Measurements from ENCODE around the gene EHF. TPM values are rescaled to one million over a fixed set of nuclear protein-coding genes. Genes with fewer than 3 reads are reported as not detected.

The EHF gene
- total RNA-seq, 1 donor from 2014 or later: not detected

DNA sequence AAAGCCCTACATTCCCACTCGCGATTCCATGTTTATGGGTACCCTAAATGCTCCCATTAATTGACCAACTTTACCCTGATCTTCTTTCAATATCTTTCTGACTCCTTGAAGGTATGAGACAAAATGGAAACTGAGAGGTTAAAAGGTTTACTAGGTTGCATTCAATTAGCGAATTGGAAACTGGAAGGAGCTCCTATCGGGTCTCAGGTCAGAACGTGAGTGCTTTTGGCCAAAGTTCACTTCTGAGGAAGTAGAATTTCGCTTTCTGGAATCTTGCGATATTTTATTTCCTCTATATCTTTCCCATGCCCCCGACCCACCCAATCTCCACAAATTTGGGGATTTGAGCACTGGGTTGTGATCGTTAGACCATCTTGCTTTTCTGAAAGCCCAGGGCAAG lies 2.6 kb downstream of the EHF start:
- no peak for DNase-seq (ENCODE audit: low read depth in 2 of 2)

DNA sequence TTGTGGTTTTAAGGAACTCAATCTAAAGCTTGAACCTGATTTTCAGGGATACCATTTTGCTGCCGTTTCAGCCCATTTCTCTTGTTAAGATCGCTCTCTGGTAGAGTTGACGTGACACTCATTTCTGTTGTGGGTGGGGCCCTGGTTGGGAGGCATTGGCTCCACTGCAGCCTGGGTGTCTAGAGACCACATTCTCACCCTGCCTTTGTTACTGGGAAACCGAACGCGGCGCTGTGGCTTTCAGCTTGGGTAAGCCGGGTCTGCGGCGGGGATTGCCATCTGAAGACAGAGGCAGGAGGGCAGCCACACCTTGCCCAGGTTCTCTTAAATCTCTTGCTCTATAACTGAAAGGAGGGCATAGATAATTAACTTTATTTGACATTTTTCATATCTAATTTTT lies 3.2 kb downstream of the EHF start:
- DNase-seq (ENCODE audit: low read depth in 2 of 2): no peak

DNA sequence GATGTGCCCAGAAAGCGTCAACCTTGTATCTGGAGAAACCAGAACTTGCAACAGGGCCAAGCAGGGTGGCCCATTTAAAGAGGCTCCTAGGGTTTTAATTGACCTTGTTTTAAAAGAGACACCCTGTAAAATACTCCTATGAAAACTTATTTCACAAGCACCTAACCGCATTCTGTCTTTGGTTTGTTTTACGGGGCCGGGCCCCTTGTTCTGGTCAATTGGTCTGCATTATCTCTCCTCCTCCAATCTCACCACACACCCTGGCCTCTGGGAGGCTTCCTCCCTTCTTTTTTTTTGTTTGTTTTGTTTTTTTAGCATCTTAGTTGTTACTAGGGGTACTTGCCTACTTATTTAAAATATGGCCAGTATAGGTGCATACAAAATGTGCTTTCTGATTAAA lies 4.7 kb downstream of the EHF start:
- no peak for DNase-seq (ENCODE audit: low read depth in 2 of 2)

DNA sequence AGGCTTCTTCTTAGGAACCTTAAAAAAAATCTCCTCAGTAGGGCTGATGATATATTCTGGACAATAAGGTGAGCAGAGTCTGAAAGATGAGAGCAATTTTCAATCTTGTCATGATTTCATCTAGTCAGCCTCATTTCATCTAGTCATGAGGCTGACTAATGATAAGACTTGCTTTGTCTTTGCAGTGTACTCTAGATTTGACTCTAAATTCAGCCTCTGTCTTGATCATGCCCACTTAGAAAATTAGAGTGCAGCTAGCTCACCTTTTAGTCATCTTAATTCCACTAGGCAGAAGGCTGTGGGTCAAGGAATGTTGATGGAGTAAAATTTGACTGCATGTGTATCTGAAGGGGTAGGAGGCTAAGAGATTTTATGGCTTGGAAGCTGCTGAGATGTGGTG lies 5.5 kb downstream of the EHF start:
- DNase-seq (ENCODE audit: low read depth in 2 of 2): no peak

DNA sequence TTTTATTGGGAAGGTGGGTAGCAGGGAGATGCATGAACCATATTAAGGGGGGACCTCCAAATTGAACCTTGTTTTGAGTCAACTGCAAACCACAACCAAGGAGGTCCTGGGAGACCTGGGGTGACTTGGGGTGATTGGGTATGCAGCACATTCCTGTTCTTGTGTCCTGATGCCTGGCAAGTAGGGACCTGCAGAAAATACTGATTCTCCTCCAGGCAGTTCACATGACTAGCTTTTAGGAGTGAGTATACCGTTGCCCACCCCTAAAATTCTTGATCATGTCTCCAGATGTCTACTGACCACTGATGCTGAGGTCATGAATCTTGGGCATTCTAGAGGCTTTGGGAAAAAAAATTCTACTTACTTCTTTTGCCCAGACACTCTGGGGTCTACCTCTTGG lies 6.3 kb downstream of the EHF start:
- no peak for DNase-seq (ENCODE audit: low read depth in 2 of 2)

DNA sequence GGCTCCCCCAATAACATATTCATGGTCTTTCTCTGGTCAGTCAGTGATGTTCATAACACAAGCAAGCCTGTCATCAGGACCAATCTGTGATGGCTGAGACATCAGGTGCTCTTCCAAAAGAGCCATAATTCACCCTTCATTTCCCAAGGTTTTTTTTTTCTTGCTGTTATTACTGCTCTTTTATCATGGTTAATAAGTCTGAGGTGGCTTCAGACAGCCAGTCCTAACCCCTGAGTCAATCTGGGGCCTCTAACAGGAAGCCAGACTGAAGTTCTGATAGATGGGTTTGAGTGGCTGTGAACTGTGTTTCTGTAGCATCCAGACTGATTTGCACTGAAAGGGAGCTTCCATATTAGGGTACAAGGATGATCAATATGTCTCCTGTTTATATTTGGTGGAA lies 8.8 kb downstream of the EHF start:
- DNase-seq (ENCODE audit: low read depth in 2 of 2): no peak

DNA sequence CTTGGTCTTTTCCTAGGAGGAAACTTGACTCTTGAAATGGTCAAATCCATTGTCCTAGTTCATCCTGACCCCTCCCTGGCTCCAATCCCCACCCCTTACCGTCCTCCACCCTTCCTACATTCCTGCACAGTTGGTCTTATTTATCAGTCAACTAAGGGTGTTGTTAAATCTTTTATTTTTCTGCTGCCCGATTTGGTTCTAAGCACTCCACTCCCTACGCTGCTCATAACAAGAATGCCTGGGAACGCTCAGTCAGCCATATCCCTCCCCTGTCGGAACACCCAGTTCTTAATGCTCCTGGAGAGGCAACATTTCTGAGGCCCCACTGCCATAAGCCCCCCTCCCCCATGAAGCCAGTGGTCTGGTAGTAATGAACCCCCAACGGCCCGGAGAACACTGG lies 9.7 kb downstream of the EHF start:
- no peak for DNase-seq (ENCODE audit: low read depth in 2 of 2)

DNA sequence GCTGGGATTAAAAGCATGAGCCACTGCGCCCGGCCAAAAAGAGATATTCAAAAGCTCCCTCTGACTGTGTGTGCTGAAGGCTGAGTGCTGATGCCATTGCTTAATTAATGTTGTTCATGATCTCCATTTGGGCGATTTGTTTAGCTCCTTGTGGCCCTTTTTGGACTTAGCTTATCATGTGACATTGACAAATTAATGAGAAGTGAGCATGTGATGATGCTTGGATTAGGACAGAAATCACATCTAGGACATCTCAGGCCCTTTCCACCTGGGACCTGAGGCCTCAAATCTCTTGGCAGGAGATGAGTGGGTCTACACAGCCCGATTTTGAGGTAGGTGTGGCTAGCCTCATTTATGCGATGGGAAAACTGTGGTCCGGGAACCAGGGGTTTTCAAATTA lies 10.4 kb downstream of the EHF start:
- no peak for DNase-seq (ENCODE audit: low read depth in 2 of 2)

DNA sequence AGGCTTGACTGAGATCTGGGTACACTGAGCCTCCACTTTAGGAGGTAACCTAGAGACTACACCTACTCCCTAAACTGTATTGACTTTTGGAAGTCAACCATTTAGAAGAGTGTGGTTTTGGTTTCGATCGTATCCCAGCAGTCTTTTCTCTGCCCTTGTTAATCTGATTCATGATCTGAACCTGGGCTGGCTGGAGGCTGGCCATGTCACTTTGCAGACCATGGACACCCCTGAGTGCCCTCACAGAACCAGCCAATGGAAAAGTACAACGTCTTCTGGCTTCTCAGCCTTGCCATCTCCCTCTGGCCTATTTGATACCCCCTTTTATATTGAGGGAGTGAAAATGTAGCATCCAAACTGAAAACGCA lies 10.8 kb downstream of the EHF start:
- no peak for DNase-seq (ENCODE audit: low read depth in 2 of 2)

DNA sequence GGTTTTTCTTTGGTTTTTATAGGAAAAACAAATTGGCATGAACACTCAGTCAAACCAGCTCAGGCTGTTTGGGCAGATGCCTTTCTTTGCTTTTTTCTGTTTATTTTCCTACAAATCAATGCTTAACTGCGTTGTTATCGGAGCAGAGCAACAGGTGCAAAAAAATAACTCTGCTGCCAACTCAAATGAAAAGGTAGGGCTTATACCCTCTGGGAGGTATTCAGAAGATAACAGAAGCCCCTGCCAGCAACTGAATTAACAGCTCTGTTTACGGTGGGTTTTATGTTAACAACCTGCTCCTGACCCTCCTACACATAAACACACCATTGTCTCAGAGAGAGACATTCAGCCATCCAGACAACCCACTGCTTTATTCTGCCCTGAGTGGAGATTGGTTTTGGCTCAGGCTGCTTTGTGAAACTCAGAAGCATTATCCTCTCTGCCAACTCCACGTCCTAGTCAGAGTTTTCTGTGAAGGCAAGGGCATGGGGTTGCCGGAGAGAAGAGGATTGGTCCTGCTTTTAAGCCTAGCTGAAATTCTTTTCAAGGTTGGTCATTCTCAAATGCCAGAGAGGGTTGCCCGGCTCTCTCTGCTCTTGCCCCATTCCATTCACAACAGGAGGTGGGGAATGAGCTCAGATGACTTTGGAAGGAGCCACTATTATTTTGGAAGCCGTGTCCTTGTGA lies 11.4 kb downstream of the EHF start:
- DNase-seq (ENCODE audit: low read depth in 2 of 2): no peak

DNA sequence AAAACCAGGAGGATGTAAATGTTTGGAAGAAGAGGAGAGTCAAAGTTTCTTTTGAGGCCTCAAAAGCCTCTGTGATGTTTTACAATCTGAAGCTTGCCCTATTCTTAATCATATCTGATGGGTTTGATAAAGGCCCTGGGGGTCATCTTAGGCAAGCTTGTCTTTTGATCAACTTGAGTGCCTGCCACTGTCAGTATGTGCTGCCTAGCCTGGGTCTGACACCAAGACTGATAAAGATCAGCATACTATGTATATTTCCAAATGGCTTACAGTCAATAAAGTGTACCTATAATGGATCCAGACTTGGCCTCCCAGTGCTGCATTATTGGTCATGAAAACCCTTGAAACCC lies 12.7 kb downstream of the EHF start:
- DNase-seq (ENCODE audit: low read depth in 2 of 2): no peak

DNA sequence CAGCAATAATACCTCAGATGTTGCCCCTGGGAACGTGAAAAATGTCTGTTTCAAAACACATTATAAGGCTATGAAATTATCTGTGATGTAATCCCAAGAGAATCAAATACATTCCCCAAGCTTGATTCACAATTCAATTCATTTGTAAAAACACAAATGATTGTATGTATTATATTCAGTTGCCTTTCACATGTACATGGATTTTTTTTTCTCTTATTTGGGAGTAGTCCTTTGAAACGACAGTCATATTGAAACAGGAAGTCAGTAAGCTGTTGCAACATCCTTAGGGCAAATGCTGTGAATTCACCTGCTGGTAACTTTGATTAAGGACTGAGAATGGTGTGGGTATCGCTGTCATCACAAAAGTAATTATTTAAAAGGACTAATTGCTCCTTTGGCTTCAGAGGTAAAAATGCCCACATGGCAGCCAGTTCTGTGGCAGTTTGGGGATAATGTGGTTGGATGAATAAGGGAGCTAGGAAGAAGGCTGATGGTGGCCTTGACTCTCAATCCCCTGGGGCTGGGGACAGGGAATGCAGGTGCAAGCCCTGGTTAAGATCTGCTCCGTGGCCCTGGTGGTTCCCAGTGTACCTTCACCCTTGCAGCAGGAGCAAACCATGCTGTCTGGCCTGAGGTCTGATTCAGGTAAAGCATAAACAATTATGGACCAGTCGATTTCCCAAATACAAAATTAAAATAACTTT lies 13.2 kb downstream of the EHF start:
- DNase-seq (ENCODE audit: low read depth in 2 of 2): peak in 1 of 2 donors; percentile 5

DNA sequence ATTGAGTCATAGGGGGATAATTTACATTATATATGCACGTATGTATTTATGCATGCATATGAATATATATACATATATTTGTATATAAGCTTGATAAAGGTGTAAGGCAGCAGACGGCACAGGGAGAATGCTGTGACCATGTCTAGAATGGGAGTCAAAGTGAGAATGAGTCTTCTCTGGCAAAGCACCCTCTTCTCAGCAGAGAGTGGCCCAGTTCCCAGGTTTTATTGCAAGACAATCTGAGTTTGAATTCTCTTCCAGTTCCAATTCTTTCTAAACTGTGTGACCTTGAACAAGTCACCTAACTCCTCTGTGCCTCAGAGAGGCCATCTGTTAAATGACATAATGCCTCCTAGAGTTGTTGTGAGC lies 13.8 kb downstream of the EHF start:
- no peak for DNase-seq (ENCODE audit: low read depth in 2 of 2)

DNA sequence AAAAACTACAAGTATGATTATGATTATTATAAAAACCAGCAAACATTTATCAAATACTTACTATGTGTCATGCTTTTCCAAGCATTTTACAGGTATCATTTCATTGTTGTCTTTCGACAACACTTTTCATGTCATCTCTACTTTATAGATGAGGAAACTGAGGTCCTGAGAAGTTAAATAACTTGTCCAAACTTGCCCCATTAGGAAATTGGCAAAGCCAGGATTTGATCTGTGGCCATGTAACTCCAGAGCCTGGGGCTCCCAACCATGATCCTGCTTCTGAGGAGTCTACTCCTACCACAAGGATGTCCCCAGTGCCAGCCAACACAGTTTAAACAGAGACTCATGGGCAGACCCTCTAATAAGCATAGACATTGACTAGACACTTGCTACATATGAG lies 15.2 kb downstream of the EHF start:
- no peak for DNase-seq (ENCODE audit: low read depth in 2 of 2)

DNA sequence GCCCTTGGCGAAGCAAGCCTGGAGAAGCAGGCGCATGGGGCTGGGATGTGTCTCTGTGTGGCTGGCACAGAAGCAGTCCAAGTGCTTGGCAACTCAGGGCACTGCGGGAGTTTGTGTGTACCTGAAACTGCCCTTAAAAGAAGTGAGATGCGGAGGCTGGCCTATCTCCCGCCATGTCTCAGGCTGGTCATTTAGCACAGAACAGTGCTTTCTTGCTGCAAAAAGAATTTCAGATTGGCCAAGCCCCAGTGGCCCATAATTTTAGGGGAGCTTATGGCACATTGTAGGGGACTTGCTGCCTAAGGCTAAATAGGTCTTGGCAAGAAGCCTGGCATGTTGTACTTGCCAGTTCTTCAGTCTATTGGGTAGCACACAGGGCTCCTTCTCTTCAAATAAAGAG lies 16.4 kb downstream of the EHF start:
- DNase-seq (ENCODE audit: low read depth in 2 of 2): no peak

DNA sequence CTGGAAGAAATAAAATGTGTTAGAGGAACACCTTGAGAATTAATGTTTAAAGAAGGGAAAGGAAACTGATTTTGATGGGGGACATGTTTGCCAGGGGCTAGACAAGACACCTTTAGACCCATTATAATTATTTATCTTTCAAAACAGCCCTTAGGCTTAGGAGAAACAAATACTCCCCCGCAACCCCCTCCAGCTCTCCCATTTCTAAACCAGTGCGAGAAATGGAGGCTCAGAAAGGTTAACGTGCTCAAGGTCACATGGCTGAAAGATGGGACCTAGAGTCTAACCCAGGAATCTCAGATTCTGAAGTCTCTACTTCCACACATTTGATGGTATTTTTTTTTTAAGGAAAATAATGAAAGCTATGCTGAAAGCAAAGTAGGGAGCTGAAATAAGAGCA lies 18.0 kb downstream of the EHF start:
- DNase-seq (ENCODE audit: low read depth in 2 of 2): no peak

DNA sequence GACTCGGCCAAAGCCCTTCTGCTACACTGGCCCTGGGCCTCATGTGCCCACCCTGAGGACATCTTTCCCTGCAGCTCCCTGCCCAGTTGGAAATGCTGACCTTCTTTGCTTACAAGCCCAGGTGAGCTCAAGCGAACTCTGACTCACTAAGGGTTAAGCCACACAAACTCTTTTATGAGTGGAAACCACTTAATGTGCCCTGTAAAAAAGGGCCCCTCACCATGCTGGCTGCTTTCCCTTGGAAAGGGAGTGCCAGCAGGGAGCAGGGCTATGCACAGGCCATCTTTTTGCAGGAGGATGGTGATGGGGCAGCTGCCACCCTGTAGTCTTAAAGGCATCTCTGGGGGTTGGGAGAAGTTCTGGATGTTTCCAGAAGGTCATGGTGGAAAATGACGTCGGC lies 18.7 kb downstream of the EHF start:
- DNase-seq (ENCODE audit: low read depth in 2 of 2): no peak

DNA sequence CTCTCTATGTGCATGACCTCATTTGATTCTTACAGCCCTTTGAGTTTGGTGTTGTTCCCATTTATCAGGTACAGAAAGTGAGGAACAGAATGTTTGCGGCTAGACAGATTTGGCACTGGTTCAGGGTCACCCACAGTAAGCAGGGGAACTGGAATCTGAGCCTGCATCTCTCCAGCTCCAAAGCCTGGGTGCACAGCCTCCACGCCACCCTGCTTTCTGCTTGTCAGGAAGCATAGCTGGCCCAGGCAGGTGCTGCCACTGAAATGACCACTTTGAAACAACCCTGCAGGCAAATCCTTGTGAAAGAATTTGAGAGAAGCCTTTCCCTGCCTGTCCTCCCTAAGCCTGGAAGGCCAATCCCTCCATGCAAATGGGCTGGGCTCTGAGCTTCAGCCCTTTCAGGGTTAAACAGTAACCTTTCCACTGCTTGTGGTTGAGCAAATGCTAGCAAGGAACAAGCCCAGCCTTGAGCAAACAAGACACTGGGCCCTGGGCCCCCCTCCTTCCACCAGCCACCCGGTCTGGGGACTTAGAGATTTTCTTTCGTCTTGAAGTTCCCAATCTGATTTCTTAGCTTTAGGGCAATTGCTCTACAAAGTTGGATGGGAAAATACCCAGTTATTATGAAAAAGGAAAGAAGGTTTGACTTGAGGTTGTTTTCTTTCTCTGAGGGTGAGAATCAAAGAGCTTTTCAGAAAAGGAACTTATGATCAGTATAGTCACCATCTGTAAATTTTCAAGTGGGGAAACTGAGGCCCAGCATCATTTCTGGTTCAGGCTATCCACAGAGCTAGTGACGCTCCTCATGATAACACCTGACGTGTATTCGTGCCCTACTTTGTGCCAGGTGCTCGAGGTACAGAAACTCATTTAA lies 19.4 kb downstream of the EHF start:
- DNase-seq (ENCODE audit: low read depth in 2 of 2): no peak

DNA sequence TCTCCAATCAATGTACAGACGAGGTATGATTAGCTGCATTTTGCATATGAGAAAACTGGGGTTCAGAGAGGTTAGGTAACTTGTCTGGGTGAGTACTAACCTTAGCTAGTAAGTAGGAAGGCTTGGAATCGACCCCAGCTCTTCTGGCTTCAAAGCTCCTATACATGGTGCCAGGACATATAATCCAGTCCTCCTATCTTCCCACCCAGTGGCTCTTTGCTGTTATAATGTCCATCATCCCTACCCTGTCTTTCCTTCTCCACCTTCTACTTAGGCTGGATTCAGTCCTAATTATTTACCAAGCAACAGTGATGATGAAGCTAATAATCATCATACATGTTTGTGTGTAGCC lies 20.0 kb downstream of the EHF start:
- no peak for DNase-seq (ENCODE audit: low read depth in 2 of 2)

DNA sequence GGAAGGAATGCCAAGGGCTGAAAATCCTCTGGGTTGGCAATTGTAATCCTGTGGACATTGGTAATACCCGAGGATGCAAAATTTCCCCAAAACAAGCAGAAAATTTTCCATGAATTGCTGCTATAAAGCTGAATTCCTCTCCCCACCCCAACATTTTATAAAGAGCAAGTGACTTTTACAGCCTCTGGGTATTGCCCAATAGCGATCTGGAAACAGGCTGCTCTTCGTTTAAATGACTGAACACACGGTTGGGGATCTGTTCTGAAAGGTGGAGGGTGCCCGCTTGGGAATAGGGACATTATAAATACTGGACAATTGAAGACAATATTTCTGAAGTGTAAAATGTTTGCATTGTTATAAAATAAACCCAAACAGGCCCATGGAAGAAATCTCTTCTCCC lies 20.6 kb downstream of the EHF start:
- no peak for DNase-seq (ENCODE audit: low read depth in 2 of 2)

DNA sequence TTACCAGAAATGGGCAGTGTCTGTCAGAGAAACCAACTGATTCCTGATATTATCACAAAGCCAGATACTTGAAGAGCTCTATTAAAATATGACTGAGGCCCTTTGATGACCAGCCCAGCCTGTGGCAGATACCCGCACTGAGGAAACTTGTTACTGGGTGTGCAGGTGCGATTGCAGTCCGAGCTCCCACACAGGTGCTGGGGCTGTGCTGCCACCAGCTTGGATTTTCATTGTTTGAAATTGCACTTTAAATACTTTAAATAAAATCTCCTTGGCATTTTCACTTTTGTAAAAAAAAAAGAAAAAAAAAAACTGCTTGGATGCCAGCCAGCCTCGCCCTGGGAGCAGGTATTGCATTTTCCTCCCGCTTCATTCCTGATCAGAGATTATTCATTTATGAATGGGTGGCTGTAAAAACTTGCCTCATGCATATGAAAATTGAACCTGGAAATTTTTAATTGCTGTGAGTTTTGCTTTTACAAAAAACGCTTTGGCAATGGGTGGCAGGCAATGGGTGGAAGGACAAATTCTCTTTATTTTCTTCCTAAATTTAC lies 21.2 kb downstream of the EHF start:
- DNase-seq (ENCODE audit: low read depth in 2 of 2): no peak

DNA sequence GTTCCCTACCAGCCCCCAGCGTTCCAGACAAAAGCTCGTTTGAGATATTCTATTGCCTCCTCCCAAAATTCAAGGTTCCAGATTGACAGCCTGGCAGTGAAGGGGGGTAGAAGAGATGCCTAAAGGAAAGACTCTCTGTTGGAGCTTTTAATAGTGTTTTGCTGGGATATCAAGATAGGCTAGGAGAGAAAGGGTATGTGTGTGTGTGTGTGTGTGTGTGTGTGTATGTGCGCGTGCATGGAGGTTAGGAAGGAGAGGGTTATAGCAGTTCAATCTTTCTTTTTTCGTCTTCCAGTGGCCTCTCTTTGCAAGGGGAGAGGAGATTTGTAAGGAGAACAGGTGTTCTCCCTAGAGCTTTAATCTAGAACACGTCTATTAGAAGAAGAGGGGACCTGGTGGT lies 22.0 kb downstream of the EHF start:
- no peak for DNase-seq (ENCODE audit: low read depth in 2 of 2)

DNA sequence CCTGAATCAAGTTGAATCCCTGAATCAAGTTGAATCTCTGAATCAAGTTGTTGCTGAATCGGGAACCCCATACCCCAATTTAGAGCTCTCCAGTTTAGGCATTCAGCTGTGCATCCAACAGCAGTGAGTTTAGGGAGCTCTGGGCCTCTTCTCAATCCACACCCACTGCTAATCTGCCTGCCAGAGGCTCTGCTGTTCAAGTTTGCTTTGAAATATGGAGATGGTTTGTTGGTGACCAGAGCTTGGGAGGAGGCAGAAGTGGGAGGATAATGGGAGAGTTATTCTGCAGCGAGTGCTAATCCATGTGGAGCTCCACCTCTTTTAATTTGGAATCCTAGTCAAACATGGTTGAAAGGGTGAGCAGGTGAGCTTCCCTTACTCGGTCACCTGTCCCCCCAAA lies 22.4 kb downstream of the EHF start:
- no peak for DNase-seq (ENCODE audit: low read depth in 2 of 2)

All from lung microvascular endothelial cell (primary cell).